Ramos (cell line): ENCODE results near the gene TMEM191C.
"Not testable (repeated sequence)": the region's sequence is repeated elsewhere in the genome, so short reads cannot be mapped to it uniquely, and the experiment has no call there.

Experiments used
- in situ Hi-C: fragments of 300-500 bp; cut with MboI; formaldehyde crosslinking; loops from one replicate; pipeline ENCODE4 v1.14.3; 2022; ENCODE audit warnings: low sequenced_read_pairs; ENCODE audit not compliant: unreplicated experiment

Gene TMEM191C

GRCh38 chr22:21445437-21446127, 21.6 kb upstream of the TMEM191C start:
- in situ Hi-C loops, result no loop called here

GRCh38 chr22:21446128-21446826, 20.9 kb upstream of the TMEM191C start:
- in situ Hi-C loops, result no loop called here

- in situ Hi-C loops, result no loop called here
Measured at GRCh38 chr22:21446827-21447690, 20.1 kb upstream of the TMEM191C start.

GRCh38 chr22:21447694-21448402, 19.3 kb upstream of the TMEM191C start:
- in situ Hi-C loops, result no loop called here

GRCh38 chr22:21448627-21449416, 18.4 kb upstream of the TMEM191C start:
- in situ Hi-C loops, result no loop called here

GRCh38 chr22:21449531-21450319, 17.5 kb upstream of the TMEM191C start:
- in situ Hi-C loops, result loop anchor here (10.0 kb wide), 1 partner anchor 195 kb away; the partner anchor contains the start of gene SDF2L1

GRCh38 chr22:21450320-21450831, 16.8 kb upstream of the TMEM191C start:
- in situ Hi-C loops, result loop anchor here (10.0 kb wide), 1 partner anchor 194 kb away; the partner anchor contains the start of gene SDF2L1

- in situ Hi-C loops, result loop anchor here (10.0 kb wide), 1 partner anchor 194 kb away; the partner anchor contains the start of gene SDF2L1
Measured at GRCh38 chr22:21450858-21451353, 16.3 kb upstream of the TMEM191C start.

GRCh38 chr22:21451545-21452520, 15.4 kb upstream of the TMEM191C start:
- in situ Hi-C loops, result loop anchor here (10.0 kb wide), 1 partner anchor 193 kb away; the partner anchor contains the start of gene SDF2L1

- in situ Hi-C loops, result loop anchor here (10.0 kb wide), 1 partner anchor 192 kb away; the partner anchor contains the start of gene SDF2L1
Measured at GRCh38 chr22:21452666-21453065, 14.5 kb upstream of the TMEM191C start.

GRCh38 chr22:21454998-21455333, 12.2 kb upstream of the TMEM191C start:
- in situ Hi-C loops, result loop anchor here (10.0 kb wide), 1 partner anchor 190 kb away; the partner anchor contains the start of gene SDF2L1

GRCh38 chr22:21455334-21456089, 11.7 kb upstream of the TMEM191C start:
- in situ Hi-C loops, result loop anchor here (10.0 kb wide), 1 partner anchor 189 kb away; the partner anchor contains the start of gene SDF2L1

GRCh38 chr22:21457023-21457787, 10.0 kb upstream of the TMEM191C start:
- in situ Hi-C loops, result loop anchor here (10.0 kb wide), 1 partner anchor 188 kb away; the partner anchor contains the start of gene SDF2L1

GRCh38 chr22:21462672-21463071, 4.5 kb upstream of the TMEM191C start:
- in situ Hi-C loops, result not testable (repeated sequence)
